ENCODE measurements around the gene DDX25. TPM values are rescaled to one million over a fixed set of nuclear protein-coding genes. Genes with fewer than 3 reads are reported as not detected.
"Not testable (repeated sequence)": the region's sequence is repeated elsewhere in the genome, so short reads cannot be mapped to it uniquely, and the experiment has no call there.

The DDX25 gene
- total and polyA plus RNA-seq, 5 donors from 2014 or later, result not detected

DNA sequence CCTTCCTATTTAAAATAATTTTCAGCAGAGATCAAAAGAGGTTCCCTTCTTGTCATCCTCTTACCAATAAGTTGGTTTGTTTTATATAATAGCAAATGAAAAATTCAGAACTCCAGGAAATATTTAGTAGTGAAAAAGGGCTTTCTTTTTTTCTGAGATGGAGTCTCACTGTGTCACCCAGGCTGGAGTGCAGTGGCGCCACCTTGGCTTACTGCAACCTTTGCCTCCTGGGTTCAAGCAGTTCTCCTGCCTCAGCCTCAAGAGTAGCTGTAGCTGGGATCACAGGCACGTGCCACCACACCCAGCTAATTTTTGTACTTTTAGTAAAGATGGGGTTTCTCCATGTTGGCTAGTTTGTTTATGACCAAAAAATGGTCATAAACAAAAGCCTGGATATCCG lies 10.3 kb downstream of the DDX25 start:
- H3K9me3 Mint-ChIP-seq; H3K4me3 ChIP-seq (ENCODE audit: low read depth, low read length); H3K27ac ChIP-seq (ENCODE audit: insufficient read depth, low read length, poor library complexity, severe bottlenecking); H3K4me1 Mint-ChIP-seq; H3K36me3 Mint-ChIP-seq; DNase-seq; H3K4me1 ChIP-seq (ENCODE audit: control insufficient read depth, insufficient read depth, low read length, poor library complexity, severe bottlenecking); H3K9me3 ChIP-seq (ENCODE audit: control insufficient read depth in 2 of 2, low read length in 2 of 2); H3K27ac Mint-ChIP-seq; H3K4me3 Mint-ChIP-seq; H3K36me3 ChIP-seq (ENCODE audit: control insufficient read depth, insufficient read depth, low read length); ATAC-seq (ENCODE audit: low read depth in 2 of 2): not testable (repeated sequence)
- H3K27me3 ChIP-seq (ENCODE audit: control insufficient read depth, insufficient read depth, low read length), result peaks cover 23% of the 10 kb centered on the region
- peaks cover 42% of the 10 kb centered on the region for H3K27me3 Mint-ChIP-seq

GRCh38 chr11:125916683-125917347 lies 12.5 kb downstream of the DDX25 start:
- peaks cover 0 to 4% (median 0%) of the 10 kb centered on the region in 7 donors for H3K9me3 Mint-ChIP-seq
- Histone ChIP-seq H3K9me3 (ENCODE audit: control insufficient read depth in 2 of 2, low read length in 2 of 2) (no peaks in the 10 kb centered on the region), H3K4me3 (ENCODE audit: low read depth, low read length) (no peak overlapping the region), H3K4me1 (ENCODE audit: control insufficient read depth, insufficient read depth, low read length, poor library complexity, severe bottlenecking) (no peaks in the 10 kb centered on the region), H3K36me3 (ENCODE audit: control insufficient read depth, insufficient read depth, low read length) (no peaks in the 10 kb centered on the region), H3K27me3 (ENCODE audit: control insufficient read depth, insufficient read depth, low read length) (peaks cover 20% of the 10 kb centered on the region), H3K27ac (ENCODE audit: insufficient read depth, low read length, poor library complexity, severe bottlenecking) (no peak overlapping the region)
- no peaks in the 10 kb centered on the region for H3K36me3 Mint-ChIP-seq
- no peaks in the 10 kb centered on the region for H3K4me1 Mint-ChIP-seq
- H3K27me3 Mint-ChIP-seq, result peaks cover 24% of the 10 kb centered on the region
- DNase-seq (no peak), ATAC-seq (ENCODE audit: low read depth in 2 of 2) (no peak)
- H3K4me3 Mint-ChIP-seq, result no peak overlapping the region
- no peak overlapping the region for H3K27ac Mint-ChIP-seq

DNA sequence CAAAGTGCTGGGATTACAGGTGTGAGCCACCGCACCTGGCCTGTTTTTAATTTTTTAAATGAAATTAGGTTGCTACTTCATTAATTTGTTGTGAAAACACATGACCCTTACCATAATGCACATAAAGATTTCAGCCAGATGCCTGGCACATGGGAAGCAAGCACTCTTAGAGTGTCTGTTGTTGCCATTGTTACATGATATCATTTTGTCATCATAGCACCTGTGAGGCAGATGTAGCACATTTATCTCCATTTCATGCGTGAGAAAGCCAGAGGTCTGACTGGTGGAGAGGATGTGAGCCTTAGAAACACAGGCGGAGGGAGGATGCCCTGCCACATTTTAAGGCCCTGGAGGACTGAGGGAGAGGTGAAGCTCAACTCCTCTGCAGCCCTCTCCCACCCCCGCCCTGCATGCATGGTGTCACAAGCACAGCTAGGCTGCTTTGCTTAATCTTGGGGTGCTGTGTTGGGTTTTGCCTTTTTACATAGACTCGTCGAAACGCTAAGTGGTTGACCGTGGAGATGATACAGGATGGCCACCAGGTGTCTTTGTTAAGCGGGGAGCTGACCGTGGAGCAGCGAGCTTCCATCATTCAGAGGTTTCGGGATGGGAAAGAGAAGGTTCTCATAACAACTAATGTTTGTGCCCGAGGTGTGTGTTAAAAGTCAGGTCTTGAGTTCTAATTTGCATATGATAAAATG lies 14.0 kb downstream of the DDX25 start:
- no peak overlapping the region for H3K27ac ChIP-seq (ENCODE audit: insufficient read depth, low read length, poor library complexity, severe bottlenecking)
- no peak for ATAC-seq (ENCODE audit: low read depth in 2 of 2)
- Mint-ChIP-seq H3K27me3 (peaks cover 25% of the 10 kb centered on the region), H3K27ac (no peak overlapping the region), H3K9me3 (peaks cover 0 to 2% (median 0%) of the 10 kb centered on the region in 7 donors), H3K4me1 (peaks cover 0 to 4% (median 0%) of the 10 kb centered on the region in 4 donors), H3K36me3 (no peaks in the 10 kb centered on the region), H3K4me3 (no peak overlapping the region)
- no peaks in the 10 kb centered on the region for H3K36me3 ChIP-seq (ENCODE audit: control insufficient read depth, insufficient read depth, low read length)
- no peaks in the 10 kb centered on the region for H3K4me1 ChIP-seq (ENCODE audit: control insufficient read depth, insufficient read depth, low read length, poor library complexity, severe bottlenecking)
- H3K27me3 ChIP-seq (ENCODE audit: control insufficient read depth, insufficient read depth, low read length), result peaks cover 20% of the 10 kb centered on the region
- DNase-seq, result no peak
- no peaks in the 10 kb centered on the region for H3K9me3 ChIP-seq (ENCODE audit: control insufficient read depth in 2 of 2, low read length in 2 of 2)
- H3K4me3 ChIP-seq (ENCODE audit: low read depth, low read length), result no peak overlapping the region

DNA sequence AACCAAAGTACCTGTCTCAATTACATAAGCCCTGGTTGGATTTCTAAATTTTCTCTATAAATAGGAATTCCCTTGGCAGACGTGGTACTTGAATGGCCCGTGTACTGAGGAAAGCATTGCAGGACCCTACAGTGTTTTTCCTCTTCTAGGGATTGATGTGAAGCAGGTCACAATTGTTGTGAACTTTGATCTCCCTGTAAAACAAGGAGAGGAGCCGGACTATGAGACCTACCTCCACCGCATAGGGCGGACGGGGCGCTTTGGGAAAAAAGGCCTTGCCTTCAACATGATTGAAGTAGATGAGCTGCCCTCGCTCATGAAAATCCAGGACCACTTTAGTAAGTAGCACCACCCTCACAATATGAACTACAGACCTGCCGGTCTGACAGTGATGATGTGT lies 16.7 kb downstream of the DDX25 start:
- Mint-ChIP-seq H3K4me3 (no peak overlapping the region), H3K27me3 (peaks cover 27% of the 10 kb centered on the region), H3K27ac (no peak overlapping the region), H3K9me3 (peaks cover 0 to 2% (median 0%) of the 10 kb centered on the region in 7 donors), H3K36me3 (no peaks in the 10 kb centered on the region), H3K4me1 (peaks cover 0 to 4% (median 0%) of the 10 kb centered on the region in 4 donors)
- Histone ChIP-seq H3K27me3 (ENCODE audit: control insufficient read depth, insufficient read depth, low read length) (peaks cover 13% of the 10 kb centered on the region), H3K4me1 (ENCODE audit: control insufficient read depth, insufficient read depth, low read length, poor library complexity, severe bottlenecking) (no peaks in the 10 kb centered on the region), H3K36me3 (ENCODE audit: control insufficient read depth, insufficient read depth, low read length) (no peaks in the 10 kb centered on the region), H3K4me3 (ENCODE audit: low read depth, low read length) (no peak overlapping the region), H3K9me3 (ENCODE audit: control insufficient read depth in 2 of 2, low read length in 2 of 2) (no peaks in the 10 kb centered on the region), H3K27ac (ENCODE audit: insufficient read depth, low read length, poor library complexity, severe bottlenecking) (no peak overlapping the region)
- DNase-seq, result no peak
- no peak for ATAC-seq (ENCODE audit: low read depth in 2 of 2)

DNA sequence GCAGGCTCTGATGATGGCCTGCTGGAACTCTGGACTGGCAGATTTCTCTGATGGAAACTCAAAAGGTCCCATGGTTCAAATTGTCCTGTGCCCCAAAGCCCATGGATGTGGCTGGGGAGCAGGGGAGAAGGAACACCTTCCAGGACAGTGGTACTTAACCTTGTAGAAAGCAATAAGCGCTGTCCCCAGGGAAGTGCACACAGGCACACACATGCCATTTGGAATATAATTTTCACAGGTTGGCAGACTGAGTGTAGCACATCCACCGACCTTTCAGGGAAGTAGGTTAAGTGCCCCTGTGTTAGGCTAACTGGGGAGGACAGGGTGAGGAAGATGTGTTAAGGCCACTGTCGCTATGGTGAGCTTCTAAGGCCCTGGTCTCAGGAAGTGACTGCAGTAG lies 17.8 kb downstream of the DDX25 start:
- no peak overlapping the region for H3K27ac Mint-ChIP-seq
- H3K9me3 Mint-ChIP-seq, result peaks cover 0 to 2% (median 0%) of the 10 kb centered on the region in 7 donors
- no peaks in the 10 kb centered on the region for H3K9me3 ChIP-seq (ENCODE audit: control insufficient read depth in 2 of 2, low read length in 2 of 2)
- H3K27me3 Mint-ChIP-seq, result peaks cover 31% of the 10 kb centered on the region
- H3K27ac ChIP-seq (ENCODE audit: insufficient read depth, low read length, poor library complexity, severe bottlenecking), result no peak overlapping the region
- DNase-seq, result no peak
- H3K36me3 Mint-ChIP-seq, result no peaks in the 10 kb centered on the region
- no peak for ATAC-seq (ENCODE audit: low read depth in 2 of 2)
- H3K36me3 ChIP-seq (ENCODE audit: control insufficient read depth, insufficient read depth, low read length), result no peaks in the 10 kb centered on the region
- no peak overlapping the region for H3K4me3 Mint-ChIP-seq
- no peak overlapping the region for H3K4me3 ChIP-seq (ENCODE audit: low read depth, low read length)
- H3K4me1 ChIP-seq (ENCODE audit: control insufficient read depth, insufficient read depth, low read length, poor library complexity, severe bottlenecking), result no peaks in the 10 kb centered on the region
- H3K27me3 ChIP-seq (ENCODE audit: control insufficient read depth, insufficient read depth, low read length), result peaks cover 13% of the 10 kb centered on the region
- peaks cover 0 to 4% (median 0%) of the 10 kb centered on the region in 4 donors for H3K4me1 Mint-ChIP-seq

- Histone ChIP-seq H3K27ac (ENCODE audit: insufficient read depth, low read length, poor library complexity, severe bottlenecking) (no peak overlapping the region), H3K4me3 (ENCODE audit: low read depth, low read length) (no peak overlapping the region), H3K4me1 (ENCODE audit: control insufficient read depth, insufficient read depth, low read length, poor library complexity, severe bottlenecking) (no peaks in the 10 kb centered on the region), H3K9me3 (ENCODE audit: control insufficient read depth in 2 of 2, low read length in 2 of 2) (no peaks in the 10 kb centered on the region), H3K36me3 (ENCODE audit: control insufficient read depth, insufficient read depth, low read length) (no peaks in the 10 kb centered on the region), H3K27me3 (ENCODE audit: control insufficient read depth, insufficient read depth, low read length) (peaks cover 15% of the 10 kb centered on the region)
- Mint-ChIP-seq H3K36me3 (no peaks in the 10 kb centered on the region), H3K27me3 (peaks cover 26% of the 10 kb centered on the region), H3K9me3 (peaks cover 0 to 2% (median 0%) of the 10 kb centered on the region in 7 donors), H3K27ac (no peak overlapping the region), H3K4me1 (peaks cover 0 to 4% (median 0%) of the 10 kb centered on the region in 4 donors), H3K4me3 (no peak overlapping the region)
- ATAC-seq (ENCODE audit: low read depth in 2 of 2), result peak; percentile 58 to 64
- peak; percentile 22 to 73 (median 56) for DNase-seq
These were observed 18.8 kb downstream of the DDX25 start for GRCh38 chr11:125923012-125923579.

- H3K4me3 Mint-ChIP-seq, result no peak overlapping the region
- peaks cover 0 to 2% (median 0%) of the 10 kb centered on the region in 7 donors for H3K9me3 Mint-ChIP-seq
- no peak overlapping the region for H3K27ac Mint-ChIP-seq
- no peak for DNase-seq
- H3K27me3 ChIP-seq (ENCODE audit: control insufficient read depth, insufficient read depth, low read length), result peaks cover 15% of the 10 kb centered on the region
- H3K27ac ChIP-seq (ENCODE audit: insufficient read depth, low read length, poor library complexity, severe bottlenecking), result no peak overlapping the region
- peaks cover 29% of the 10 kb centered on the region for H3K27me3 Mint-ChIP-seq
- no peak overlapping the region for H3K4me3 ChIP-seq (ENCODE audit: low read depth, low read length)
- peaks cover 0 to 4% (median 0%) of the 10 kb centered on the region in 4 donors for H3K4me1 Mint-ChIP-seq
- H3K36me3 ChIP-seq (ENCODE audit: control insufficient read depth, insufficient read depth, low read length), result no peaks in the 10 kb centered on the region
- no peaks in the 10 kb centered on the region for H3K36me3 Mint-ChIP-seq
- no peak for ATAC-seq (ENCODE audit: low read depth in 2 of 2)
- H3K4me1 ChIP-seq (ENCODE audit: control insufficient read depth, insufficient read depth, low read length, poor library complexity, severe bottlenecking), result no peaks in the 10 kb centered on the region
- no peaks in the 10 kb centered on the region for H3K9me3 ChIP-seq (ENCODE audit: control insufficient read depth in 2 of 2, low read length in 2 of 2)
These were observed 19.3 kb downstream of the DDX25 start for GRCh38 chr11:125923633-125924032.

Data from CD4-positive, CD25-positive, alpha-beta regulatory T cell (primary cell).